SK-N-SH (cell line): Measurements from ENCODE around the gene PAPPA2. TPM values are rescaled to one million over a fixed set of nuclear protein-coding genes. Genes with fewer than 3 reads are reported as not detected.

Experiments
- CTCF ChIA-PET: fragments of 300-600, 350-600 bp; formaldehyde crosslinking; extraction: SDS; loops from one replicate; lab custom pipeline; 2021; lab: Yijun Ruan, JAX
- POLR2A ChIA-PET: fragments of 350-600 bp; sonication (Branson Sonifier 250); formaldehyde crosslinking; extraction: SDS; loops from one replicate; lab custom pipeline; 2020; ENCODE audit warnings: antibody characterized with exemption, inconsistent platforms; lab: Yijun Ruan, JAX
- DNase-seq: peaks from one replicate; pipeline ENCODE4 v3.0.0; 2012
- H2AFZ ChIP-seq: fragments of 200-600 bp; sonication (generic); 2 replicates; pipeline ENCODE4 v1.8.1; 2016; ENCODE audit warnings: antibody characterized with exemption, mild to moderate bottlenecking, low read depth
- H3F3A ChIP-seq: fragments of 200-600 bp; sonication (generic); replicated peaks from 2 replicates; pipeline ENCODE3; 2016; ENCODE audit warnings: antibody characterized with exemption, mild to moderate bottlenecking; ENCODE audit not compliant: insufficient read depth
- H3K27ac ChIP-seq, 2 experiments: fragments of 200-500 bp in 1 of 2; fragments of 200-600 bp in 1 of 2; sonication (Bioruptor generic) in 1 of 2; sonication (generic), shearing (Covaris generic) in 1 of 2; 2 replicates each; pipeline versions ENCODE4 v1.5.1 to v1.6.1; 2014 to 2016; ENCODE audit warnings: low read depth in 2 of 2, inconsistent platforms in 1 of 2, low read length in 1 of 2, mild to moderate bottlenecking in 1 of 2, mixed read lengths in 1 of 2
- H3K27me3 ChIP-seq: fragments of 200-600 bp; sonication (generic), shearing (Covaris generic); 2 replicates; pipeline ENCODE4 v1.6.1; 2016; ENCODE audit warnings: mixed run types; ENCODE audit not compliant: insufficient read depth
- H3K36me3 ChIP-seq, 2 experiments: fragments of 200-500 bp in 1 of 2; fragments of 200-600 bp in 1 of 2; sonication (Bioruptor generic) in 1 of 2; sonication (generic) in 1 of 2; replicated peaks in 1 of 2; 2 replicates each; pipeline versions ENCODE3 to v1.5.1; 2014 to 2016; ENCODE audit warnings: low read length in 1 of 2, mild to moderate bottlenecking in 1 of 2; ENCODE audit not compliant: insufficient read depth in 2 of 2, control insufficient read depth in 1 of 2
- H3K4me1 ChIP-seq, 2 experiments: fragments of 200-500 bp in 1 of 2; fragments of 200-600 bp in 1 of 2; sonication (Bioruptor generic) in 1 of 2; sonication (generic), shearing (Covaris generic) in 1 of 2; 2 replicates each; pipeline versions ENCODE4 v1.5.1 to v1.6.1; 2014 to 2016; ENCODE audit warnings: low read depth in 1 of 2, low read length in 1 of 2, mixed run types in 1 of 2; ENCODE audit not compliant: insufficient read depth in 2 of 2, control insufficient read depth in 1 of 2
- H3K4me2 ChIP-seq: fragments of 200-600 bp; sonication (generic), shearing (Covaris generic); 2 replicates; pipeline ENCODE4 v1.6.1; 2017; ENCODE audit warnings: mixed run types
- H3K4me3 ChIP-seq, 2 experiments: fragments of 200-500 bp in 1 of 2; fragments of 200-600 bp in 1 of 2; sonication (Bioruptor generic) in 1 of 2; sonication (generic), shearing (Covaris generic) in 1 of 2; 2 replicates each; pipeline versions ENCODE4 v1.5.1 to v1.8.1; 2014 to 2016; ENCODE audit warnings: low read depth in 2 of 2, inconsistent platforms in 1 of 2, low read length in 1 of 2, mild to moderate bottlenecking in 1 of 2, mixed read lengths in 1 of 2, moderate library complexity in 1 of 2
- H3K79me2 ChIP-seq: fragments of 200-600 bp; sonication (generic); 2 replicates; pipeline ENCODE4 v1.8.1; 2017; ENCODE audit warnings: mild to moderate bottlenecking; ENCODE audit not compliant: insufficient read depth
- H3K9ac ChIP-seq: fragments of 200-600 bp; sonication (generic); 2 replicates; pipeline ENCODE4 v1.6.1; 2017; ENCODE audit warnings: mixed run types
- H3K9me2 ChIP-seq: fragments of 200-600 bp; sonication (generic); 2 replicates; pipeline ENCODE4 v1.6.1; 2017; ENCODE audit warnings: mixed run types
- H3K9me3 ChIP-seq: fragments of 200-600 bp; sonication (generic); 2 replicates; pipeline ENCODE4 v1.6.1; 2017; ENCODE audit warnings: mixed run types, mild to moderate bottlenecking, moderate library complexity
- H4K20me1 ChIP-seq: fragments of 200-600 bp; sonication (generic); 2 replicates; pipeline ENCODE4 v1.6.1; 2017; ENCODE audit warnings: mild to moderate bottlenecking, mixed run types; ENCODE audit not compliant: insufficient read depth
- FOSL2 ChIP-seq: IDR thresholded peaks from 2 replicates; pipeline ENCODE4 v1.4.0; 2012; ENCODE audit warnings: low read depth, mild to moderate bottlenecking, moderate library complexity, borderline replicate concordance
- FOXM1 ChIP-seq: IDR thresholded peaks from 2 replicates; pipeline ENCODE4 v1.4.0; 2012; ENCODE audit warnings: low read depth, mild to moderate bottlenecking
- GABPA ChIP-seq: IDR thresholded peaks from 2 replicates; pipeline ENCODE4 v1.4.0; 2012; ENCODE audit warnings: low read depth, mild to moderate bottlenecking
- JUND ChIP-seq: IDR thresholded peaks from 2 replicates; pipeline ENCODE4 v1.4.0; 2012
- NRF1 ChIP-seq: IDR thresholded peaks from 2 replicates; pipeline ENCODE4 v1.6.1; 2012; ENCODE audit warnings: low read depth, mild to moderate bottlenecking, low read length
- PBX3 ChIP-seq: IDR thresholded peaks from 2 replicates; pipeline ENCODE4; 2012
- RAD21 ChIP-seq: IDR thresholded peaks from 2 replicates; pipeline ENCODE4 v1.6.1; 2012; ENCODE audit warnings: mild to moderate bottlenecking, low read length
- RCOR1 ChIP-seq: fragments of 150-350 bp; IDR thresholded peaks from 2 replicates; pipeline ENCODE4 v1.6.1; 2017; ENCODE audit warnings: antibody characterized with exemption, low read length
- REST ChIP-seq: IDR thresholded peaks from 2 replicates; pipeline ENCODE4 v1.6.1; 2012; ENCODE audit warnings: mild to moderate bottlenecking, low read depth, low read length, moderate library complexity
- RFX5 ChIP-seq: IDR thresholded peaks from 2 replicates; pipeline ENCODE4 v1.6.1; 2012; ENCODE audit warnings: mild to moderate bottlenecking, improper control_type of control experiment, low read length
- RXRA ChIP-seq: IDR thresholded peaks from 2 replicates; pipeline ENCODE4 v1.4.0; 2012; ENCODE audit warnings: low read depth, mild to moderate bottlenecking, borderline replicate concordance
- SIN3A ChIP-seq: IDR thresholded peaks from 2 replicates; pipeline ENCODE4 v1.6.1; 2012; ENCODE audit warnings: low read depth, mild to moderate bottlenecking, low read length, moderate library complexity, borderline replicate concordance
- SMC3 ChIP-seq: IDR thresholded peaks from 2 replicates; pipeline ENCODE4 v1.6.1; 2012; ENCODE audit warnings: low read depth, low read length, improper control_type of control experiment
- TAF1 ChIP-seq: IDR thresholded peaks from 2 replicates; pipeline ENCODE4 v1.6.1; 2012; ENCODE audit warnings: low read depth, mild to moderate bottlenecking, low read length, moderate library complexity, borderline replicate concordance
- TCF12 ChIP-seq: IDR thresholded peaks from 2 replicates; pipeline ENCODE4 v1.4.0; 2012
- YY1 ChIP-seq: IDR thresholded peaks from 2 replicates; pipeline ENCODE4 v1.4.0; 2012; ENCODE audit warnings: low read depth, mild to moderate bottlenecking
- ZBTB33 ChIP-seq: IDR thresholded peaks from 2 replicates; pipeline ENCODE4 v1.4.0; 2012; ENCODE audit warnings: low read depth, borderline replicate concordance
- WGBS: methylation state at CpG from one replicate; pipeline ENCODE4 v1.1.6; 2017; ENCODE audit warnings: low lambda C conversion rate; 5-methylcytosine and 5-hydroxymethylcytosine counted together
- polyA plus RNA-seq, 3 experiments: library from polyadenylated mRNA; depleted of rRNA; stranded (reverse); fragments of >200 nt; gene quantifications; 2 replicates each; pipeline ENCODE4 v1.2.3, GENCODE V29; 2012

Gene PAPPA2
- polyA plus RNA-seq, 1 of the 3 experiments (the other 2 are of a cell fraction): 0.02 TPM

GRCh38 chr1:176536588-176536987 is 73.6 kb downstream of the PAPPA2 start:
- Histone ChIP-seq H3K36me3 (no peaks in the 10 kb centered on the region), H3K4me3 (no peak overlapping the region), H3F3A (no peaks in the 10 kb centered on the region), H3K9ac (no peak overlapping the region), H3K9me2 (no peaks in the 10 kb centered on the region), H3K4me2 (no peak overlapping the region), H3K79me2 (no peaks in the 10 kb centered on the region), H3K27me3 (no peaks in the 10 kb centered on the region), H4K20me1 (no peaks in the 10 kb centered on the region), H2AFZ (no peak overlapping the region), H3K4me1 (no peaks in the 10 kb centered on the region), H3K9me3 (no peaks in the 10 kb centered on the region), H3K27ac (no peak overlapping the region)
- ChIA-PET CTCF (no interaction called here), POLR2A (no interaction called here)
- TF ChIP-seq JUND (no peak), REST (no peak), SIN3A (no peak), RAD21 (no peak), YY1 (no peak), RXRA (no peak), RCOR1 (no peak), FOXM1 (no peak), PBX3 (no peak), NRF1 (no peak), FOSL2 (no peak), RFX5 (no peak), GABPA (no peak), SMC3 (no peak), TAF1 (no peak), ZBTB33 (no peak), TCF12 (no peak)
- WGBS: 6% methylated on average over 2 of the region's 2 CpGs
- DNase-seq: no peak
